Tibial nerve (tissue), 4 donors: Measurements from ENCODE around the gene ZDHHC16. TPM values are rescaled to one million over a fixed set of nuclear protein-coding genes. Genes with fewer than 3 reads are reported as not detected.

Source experiments
- DNase-seq, 2 donors: peaks; one replicate each; pipeline ENCODE4 v3.0.0-alpha.2; 2019; ENCODE audit warnings: low spot score in 2 of 2
- H3K27ac ChIP-seq, 4 donors: fragments of 200-600 bp; sonication (generic) in 3 of 4; one replicate each; pipeline ENCODE4 v1.5.1; 2017 to 2019; ENCODE audit warnings: mild to moderate bottlenecking in 1 of 4
- H3K27me3 ChIP-seq, 2 donors: fragments of 200-600 bp; sonication (generic) in 1 of 2; one replicate each; pipeline versions ENCODE4 v1.5.1 to v1.6.0; 2017 to 2019
- H3K36me3 ChIP-seq, 3 donors: fragments of 200-600 bp; sonication (generic); one replicate each; pipeline ENCODE4 v1.5.1; 2018 to 2019
- H3K4me1 ChIP-seq, 4 donors: fragments of 200-600 bp; sonication (generic) in 3 of 4; one replicate each; pipeline ENCODE4 v1.5.1; 2017 to 2019
- H3K4me3 ChIP-seq, 4 donors: fragments of 200-600 bp; sonication (generic) in 3 of 4; one replicate each; pipeline ENCODE4 v1.5.1; 2017 to 2019; ENCODE audit warnings: mild to moderate bottlenecking in 1 of 4, moderate library complexity in 1 of 4
- H3K9me3 ChIP-seq, 4 donors: fragments of 200-600 bp; sonication (generic) in 3 of 4; one replicate each; pipeline ENCODE4 v1.5.1; 2017 to 2019
- EP300 ChIP-seq, 2 donors: sonication (generic); formaldehyde crosslinking; IDR thresholded peaks; one replicate each; pipeline ENCODE4 v1.6.1; 2017; ENCODE audit warnings: antibody characterized with exemption in 2 of 2, mild to moderate bottlenecking in 1 of 2
- POLR2A ChIP-seq, 2 donors: fragments of 450-650 bp; IDR thresholded peaks; one replicate each; pipeline ENCODE4 v1.6.1; 2017; ENCODE audit warnings: antibody characterized with exemption in 2 of 2, mild to moderate bottlenecking in 2 of 2, moderate library complexity in 2 of 2
- WGBS, 2 donors: methylation state at CpG; one replicate each; pipeline ENCODE4 v1.1.5; 2018; 5-methylcytosine and 5-hydroxymethylcytosine counted together
- total RNA-seq, 4 donors: library from RNA; depleted of rRNA; stranded (reverse); fragments of >200 nt; gene quantifications; one replicate each; pipeline ENCODE4 v1.1.0, GENCODE V29; 2016
- TF ChIP-seq, protein P1 (sequence below), 5 experiments: fragments of 200-600 bp in 3 of 5; fragments of 450-650 bp in 2 of 5; sonication (generic) in 3 of 5; IDR thresholded peaks; one replicate each; pipeline ENCODE4 v1.5.1; 2016 to 2019; ENCODE audit warnings: antibody characterized with exemption in 5 of 5, mild to moderate bottlenecking in 3 of 5, moderate library complexity in 2 of 5

Gene ZDHHC16
- total RNA-seq, 4 donors from 2014 or later: 26.4 to 50.4 (median 36.0) TPM

DNA sequence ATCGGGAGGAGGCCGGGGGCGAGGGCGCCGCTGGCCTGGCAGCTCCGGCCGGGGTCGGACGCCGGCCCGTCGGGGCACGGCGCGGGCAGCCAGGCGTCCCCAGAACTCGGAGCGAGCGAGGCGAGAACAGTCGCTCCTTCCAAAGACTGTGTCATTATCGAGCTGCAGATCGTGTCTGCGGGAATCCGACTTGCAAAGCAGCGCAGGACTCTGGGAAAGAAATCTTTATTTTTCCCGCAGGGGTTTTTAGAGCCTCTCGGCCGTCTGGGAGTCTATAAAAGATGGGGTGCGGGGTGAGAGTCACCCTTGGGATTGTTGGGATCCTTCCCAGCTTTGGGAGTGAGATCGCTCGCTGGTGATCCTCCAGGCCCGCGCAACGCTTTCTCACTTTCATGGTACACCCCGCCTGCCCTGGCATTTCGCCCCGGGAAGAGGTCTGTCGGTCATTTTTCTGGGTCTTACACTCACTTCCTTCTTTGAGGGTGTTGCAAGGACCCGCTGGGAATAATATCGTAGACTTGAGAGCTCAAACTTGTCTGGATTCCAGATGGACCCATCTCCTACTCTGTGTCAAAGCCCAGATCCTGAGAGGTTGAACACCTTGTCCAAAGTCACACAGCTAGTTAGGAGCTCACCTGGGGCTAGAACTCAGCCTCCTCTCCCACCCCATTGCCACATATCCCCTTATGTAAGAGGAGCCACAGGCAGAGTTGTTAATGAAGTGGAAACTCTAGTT, 53.8 kb downstream of the ZDHHC16 start:
- DNase-seq: peak; percentile 58 to 59
- Histone ChIP-seq H3K4me3 (peak overlapping the region; percentile 72 to 94 (median 90)), H3K27ac (peak overlapping the region; percentile 69 to 96 (median 94)), H3K4me1 (peaks cover 0 to 40% (median 23%) of the 10 kb centered on the region in 4 donors), H3K27me3 (no peaks in the 10 kb centered on the region), H3K36me3 (no peaks in the 10 kb centered on the region), H3K9me3 (no peaks in the 10 kb centered on the region)
- no peak for TF ChIP-seq POLR2A (IDR thresholded peaks at IDR 0.05)
- TF ChIP-seq, protein P1, sequence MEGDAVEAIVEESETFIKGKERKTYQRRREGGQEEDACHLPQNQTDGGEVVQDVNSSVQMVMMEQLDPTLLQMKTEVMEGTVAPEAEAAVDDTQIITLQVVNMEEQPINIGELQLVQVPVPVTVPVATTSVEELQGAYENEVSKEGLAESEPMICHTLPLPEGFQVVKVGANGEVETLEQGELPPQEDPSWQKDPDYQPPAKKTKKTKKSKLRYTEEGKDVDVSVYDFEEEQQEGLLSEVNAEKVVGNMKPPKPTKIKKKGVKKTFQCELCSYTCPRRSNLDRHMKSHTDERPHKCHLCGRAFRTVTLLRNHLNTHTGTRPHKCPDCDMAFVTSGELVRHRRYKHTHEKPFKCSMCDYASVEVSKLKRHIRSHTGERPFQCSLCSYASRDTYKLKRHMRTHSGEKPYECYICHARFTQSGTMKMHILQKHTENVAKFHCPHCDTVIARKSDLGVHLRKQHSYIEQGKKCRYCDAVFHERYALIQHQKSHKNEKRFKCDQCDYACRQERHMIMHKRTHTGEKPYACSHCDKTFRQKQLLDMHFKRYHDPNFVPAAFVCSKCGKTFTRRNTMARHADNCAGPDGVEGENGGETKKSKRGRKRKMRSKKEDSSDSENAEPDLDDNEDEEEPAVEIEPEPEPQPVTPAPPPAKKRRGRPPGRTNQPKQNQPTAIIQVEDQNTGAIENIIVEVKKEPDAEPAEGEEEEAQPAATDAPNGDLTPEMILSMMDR (IDR thresholded peaks at IDR 0.05): no peak
- no peak for TF ChIP-seq EP300 (IDR thresholded peaks at IDR 0.05)
- WGBS, 2 donors: 0 to 2% methylated on average over 23 to 37 of the region's 41 CpGs

DNA sequence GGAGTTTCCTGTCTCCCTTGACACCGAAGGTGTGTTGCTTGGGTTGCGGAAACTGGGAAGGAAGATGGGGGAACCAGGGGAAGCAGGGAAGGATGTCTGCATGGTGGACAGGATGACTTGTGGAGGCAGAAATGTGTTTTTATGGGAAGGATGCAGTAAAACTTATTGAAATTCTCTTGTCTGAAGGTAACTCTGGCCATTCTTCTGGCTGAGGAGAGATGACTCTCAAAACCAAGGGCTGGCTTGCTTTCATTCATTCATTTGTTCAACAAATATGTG, 54.3 kb downstream of the ZDHHC16 start:
- Histone ChIP-seq H3K4me1 (peaks cover 0 to 35% (median 18%) of the 10 kb centered on the region in 4 donors), H3K9me3 (no peaks in the 10 kb centered on the region), H3K27ac (peak overlapping the region in 3 of 4 donors; percentile 92 to 96 (median 95)), H3K27me3 (no peaks in the 10 kb centered on the region), H3K4me3 (peak overlapping the region in 3 of 4 donors; percentile 72 to 93 (median 87)), H3K36me3 (no peaks in the 10 kb centered on the region)
- WGBS, 2 donors: 89 to 90% methylated on average over 2 of the region's 2 CpGs
- no peak for DNase-seq
- TF ChIP-seq EP300 (IDR thresholded peaks at IDR 0.05): no peak
- TF ChIP-seq POLR2A (IDR thresholded peaks at IDR 0.05): no peak
- TF ChIP-seq, protein P1 (IDR thresholded peaks at IDR 0.05): no peak

DNA sequence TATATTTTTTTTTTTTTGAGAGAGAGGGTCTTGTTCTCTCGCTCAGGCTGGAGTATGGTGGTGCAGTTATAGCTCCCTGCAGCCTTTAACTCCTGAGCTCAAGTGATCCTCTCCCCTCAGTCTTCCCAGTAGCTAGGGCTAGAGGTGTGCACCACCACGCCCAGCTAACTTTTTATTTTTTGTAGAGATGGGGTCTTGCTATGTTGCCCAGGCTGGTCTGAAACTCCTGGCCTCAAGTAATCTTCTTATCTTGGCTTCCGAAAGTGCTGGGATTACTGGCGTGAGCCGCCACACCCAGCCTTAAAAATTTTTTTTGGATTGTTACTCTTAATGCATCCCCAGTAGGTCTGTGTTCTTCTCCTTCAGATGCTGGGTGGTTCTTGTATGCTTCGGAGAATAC, 56.9 kb downstream of the ZDHHC16 start:
- Histone ChIP-seq H3K27me3 (no peaks in the 10 kb centered on the region), H3K4me1 (peaks cover 0 to 12% (median 3%) of the 10 kb centered on the region in 4 donors), H3K9me3 (no peaks in the 10 kb centered on the region), H3K4me3 (no peak overlapping the region), H3K36me3 (no peaks in the 10 kb centered on the region), H3K27ac (no peak overlapping the region)
- 96 to 97% methylated on average over 6 of the region's 6 CpGs for WGBS, 2 donors
- TF ChIP-seq, protein P1 (IDR thresholded peaks at IDR 0.05): no peak
- TF ChIP-seq POLR2A (IDR thresholded peaks at IDR 0.05) (no peak), EP300 (IDR thresholded peaks at IDR 0.05) (no peak)
- DNase-seq: no peak

DNA sequence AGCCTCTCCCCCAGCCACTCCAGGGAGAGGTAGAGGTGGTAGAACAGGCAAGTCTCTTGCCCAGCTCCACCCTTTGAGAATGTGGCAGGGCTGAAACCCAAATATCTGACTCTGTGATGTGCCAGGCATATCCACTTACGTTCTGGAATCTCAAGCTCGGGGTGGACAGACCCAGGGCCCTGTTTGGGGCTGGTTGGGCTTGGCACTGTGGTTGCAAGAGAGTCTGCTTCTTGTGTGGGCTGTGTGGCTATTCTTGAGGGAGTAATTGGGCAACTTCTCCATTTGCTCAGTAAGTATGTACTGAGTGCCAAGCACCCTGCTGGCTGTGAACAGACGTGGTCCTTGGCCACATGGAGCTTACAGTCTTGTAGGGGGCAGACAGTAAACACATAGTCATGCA, 57.4 kb downstream of the ZDHHC16 start:
- Histone ChIP-seq H3K27me3 (no peaks in the 10 kb centered on the region), H3K4me1 (peaks cover 0 to 13% (median 3%) of the 10 kb centered on the region in 4 donors), H3K9me3 (no peaks in the 10 kb centered on the region), H3K4me3 (no peak overlapping the region), H3K36me3 (no peaks in the 10 kb centered on the region), H3K27ac (no peak overlapping the region)
- 53 to 62% methylated on average over 3 of the region's 3 CpGs for WGBS, 2 donors
- TF ChIP-seq, protein P1 (IDR thresholded peaks at IDR 0.05): no peak
- TF ChIP-seq POLR2A (IDR thresholded peaks at IDR 0.05) (no peak), EP300 (IDR thresholded peaks at IDR 0.05) (no peak)
- no peak for DNase-seq

DNA sequence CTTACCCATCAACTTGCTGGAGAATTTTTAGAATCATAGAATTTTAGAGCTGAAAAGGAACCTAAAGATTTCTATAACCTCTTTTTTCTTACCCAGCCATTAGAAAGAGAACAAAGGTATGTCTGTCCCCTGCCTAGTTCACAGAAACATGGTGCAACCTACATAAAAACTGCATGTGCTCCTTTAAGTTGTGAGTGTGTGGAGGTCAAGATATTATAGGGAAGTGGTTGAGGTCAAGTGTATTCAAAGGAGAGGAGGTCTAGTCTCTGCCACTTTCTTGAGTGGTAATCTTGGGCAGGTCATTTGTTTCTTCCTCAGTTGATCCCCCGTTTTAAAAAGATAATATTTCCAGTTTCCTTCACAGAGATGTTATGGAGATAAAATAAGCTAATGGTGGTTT, 59.2 kb downstream of the ZDHHC16 start:
- no peaks in the 10 kb centered on the region for H3K9me3 ChIP-seq
- no peak overlapping the region for H3K4me3 ChIP-seq
- H3K4me1 ChIP-seq: peaks cover 0 to 11% (median under 1%) of the 10 kb centered on the region in 4 donors
- no peaks in the 10 kb centered on the region for H3K36me3 ChIP-seq
- 85 to 88% methylated on average over 1 of the region's 1 CpG for WGBS, 2 donors
- DNase-seq: no peak
- H3K27ac ChIP-seq: no peak overlapping the region
- no peak for TF ChIP-seq EP300 (IDR thresholded peaks at IDR 0.05)
- TF ChIP-seq POLR2A (IDR thresholded peaks at IDR 0.05): no peak
- TF ChIP-seq, protein P1 (IDR thresholded peaks at IDR 0.05): no peak
- no peaks in the 10 kb centered on the region for H3K27me3 ChIP-seq
